ENCODE data around the gene RAB40B.

The RAB40B gene

DNA sequence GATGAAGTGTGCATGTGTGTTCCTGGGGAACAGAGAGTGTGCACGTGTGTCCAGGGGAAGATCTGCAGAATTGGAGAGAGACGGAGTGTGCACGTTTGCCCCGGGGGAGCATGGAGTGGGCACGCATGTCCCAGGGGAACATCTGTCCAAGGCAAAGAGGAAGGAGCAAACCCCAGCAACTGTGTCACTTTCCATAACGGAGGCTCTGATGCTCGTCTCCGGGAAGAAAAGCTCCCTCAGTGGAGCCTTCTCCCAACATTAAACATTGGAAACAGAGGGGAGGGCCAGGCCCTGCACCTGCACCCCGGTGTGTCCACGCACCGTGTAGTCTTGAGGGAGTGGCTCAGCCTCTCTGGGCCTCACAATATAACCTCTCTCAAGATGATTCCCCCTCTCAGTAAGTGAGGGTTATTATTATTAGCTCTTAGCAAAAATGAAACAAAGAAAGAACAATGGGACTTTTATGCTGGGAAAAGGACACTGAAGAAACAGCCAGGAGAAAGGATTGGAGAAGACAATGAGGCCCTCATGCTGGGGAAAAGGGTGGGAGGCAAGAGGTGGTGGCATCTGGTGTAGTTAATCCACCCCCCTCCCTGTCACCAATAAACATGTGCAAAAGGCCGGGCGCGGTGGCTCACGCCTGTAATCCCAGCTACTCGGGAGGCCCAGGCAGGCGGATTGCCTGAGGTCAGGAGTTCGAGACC, 7.6 kb downstream of the RAB40B start:
- Histone ChIP-seq H3K27ac (ENCODE audit: insufficient read depth in 1 of 2, low read depth in 1 of 2, low read length in 2 of 2, poor library complexity in 1 of 2, severe bottlenecking in 2 of 2) (no peak overlapping the region), H3K27me3 (replicated peaks in 2 of 5; ENCODE audit: control insufficient read depth in 4 of 5, insufficient read depth in 5 of 5, low read length in 4 of 5) (no peaks in the 10 kb centered on the region), H3K4me3 (ENCODE audit: control insufficient read depth in 1 of 7, extremely low read depth in 1 of 7, insufficient read depth in 4 of 7, low read depth in 2 of 7, low read length in 6 of 7) (no peak overlapping the region), H3K4me1 (ENCODE audit: control extremely low read depth in 1 of 4, control insufficient read depth in 4 of 4, insufficient read depth in 4 of 4, low read length in 3 of 4) (no peaks in the 10 kb centered on the region), H3K9me3 (ENCODE audit: control extremely low read depth in 1 of 5, control insufficient read depth in 4 of 5, insufficient read depth in 2 of 5, low read depth in 1 of 5, low read length in 4 of 5) (peaks cover 0 to 14% (median 6%) of the 10 kb centered on the region in 5 experiments), H3K36me3 (ENCODE audit: control insufficient read depth in 4 of 4, insufficient read depth in 4 of 4, low read length in 3 of 4) (peaks cover 0 to 9% (median 0%) of the 10 kb centered on the region in 4 experiments)
- POLR2A ChIA-PET, result no interaction called here
- CTCF ChIA-PET, result no interaction called here
- no peak for DNase-seq
- 88% methylated on average over 12 of the region's 18 CpGs for WGBS (ENCODE audit: insufficient coverage)

DNA sequence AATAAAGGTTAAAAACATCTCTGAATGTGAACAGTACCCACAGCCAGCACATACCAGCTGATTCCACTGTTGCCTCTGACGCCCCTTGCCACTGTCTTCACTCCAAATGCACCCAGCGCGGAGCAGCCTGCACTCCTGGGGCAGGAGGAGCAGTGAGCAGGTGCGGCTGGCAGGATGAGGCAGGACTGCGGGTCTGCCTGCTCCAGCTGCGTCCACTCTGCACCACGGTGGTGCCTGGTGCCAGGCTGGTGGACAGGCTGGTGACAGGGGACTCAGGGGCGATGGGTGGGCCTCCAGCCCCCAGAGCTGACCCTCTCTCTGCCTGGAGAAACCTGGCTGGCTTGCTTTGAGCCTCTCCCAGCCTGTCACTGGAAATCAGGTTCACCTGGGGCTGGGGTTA, 9.4 kb downstream of the RAB40B start:
- H3K4me1 ChIP-seq (ENCODE audit: control extremely low read depth in 1 of 4, control insufficient read depth in 4 of 4, insufficient read depth in 4 of 4, low read length in 3 of 4), result no peaks in the 10 kb centered on the region
- 91% methylated on average over 8 of the region's 8 CpGs for WGBS (ENCODE audit: insufficient coverage)
- no peaks in the 10 kb centered on the region for H3K27me3 ChIP-seq (replicated peaks in 2 of 5; ENCODE audit: control insufficient read depth in 4 of 5, insufficient read depth in 5 of 5, low read length in 4 of 5)
- POLR2A ChIA-PET, result interaction anchor here (0.6 kb wide), 1 partner anchor 111 kb away, joined by 3 read pairs; no protein-coding TSS in a partner anchor
- no peak for DNase-seq
- CTCF ChIA-PET, result interaction anchor here (0.8 to 1.2 kb wide), 2 partner anchors 21 to 132 kb away, joined by 3 to 6 read pairs; no protein-coding TSS in a partner anchor
- H3K36me3 ChIP-seq (ENCODE audit: control insufficient read depth in 4 of 4, insufficient read depth in 4 of 4, low read length in 3 of 4), result peaks cover 0 to 9% (median 0%) of the 10 kb centered on the region in 4 experiments
- no peak overlapping the region for H3K27ac ChIP-seq (ENCODE audit: insufficient read depth in 1 of 2, low read depth in 1 of 2, low read length in 2 of 2, poor library complexity in 1 of 2, severe bottlenecking in 2 of 2)
- H3K9me3 ChIP-seq (ENCODE audit: control extremely low read depth in 1 of 5, control insufficient read depth in 4 of 5, insufficient read depth in 2 of 5, low read depth in 1 of 5, low read length in 4 of 5), result peaks cover 0 to 3% (median 0%) of the 10 kb centered on the region in 5 experiments
- H3K4me3 ChIP-seq (ENCODE audit: control insufficient read depth in 1 of 7, extremely low read depth in 1 of 7, insufficient read depth in 4 of 7, low read depth in 2 of 7, low read length in 6 of 7), result no peak overlapping the region

DNA sequence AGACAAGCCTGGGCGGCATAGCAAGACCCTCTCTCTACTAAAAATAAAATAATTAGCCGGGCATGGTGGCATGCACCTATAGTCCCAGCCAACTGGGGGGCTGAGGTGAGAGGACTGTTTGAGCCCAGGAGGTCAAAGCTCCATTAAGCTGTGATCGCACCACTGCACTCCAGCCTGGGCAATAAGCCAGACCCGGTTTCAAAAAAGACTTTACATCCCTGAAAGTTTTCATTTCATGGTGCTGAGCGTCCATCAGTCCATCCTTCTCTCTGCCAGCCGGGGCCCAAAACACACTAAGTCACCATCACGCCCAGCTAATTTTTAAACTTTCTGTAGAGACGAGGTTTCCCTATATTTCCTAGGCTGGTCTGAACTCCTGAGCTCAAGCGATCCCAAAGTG, 10.6 kb downstream of the RAB40B start:
- Histone ChIP-seq H3K4me1 (ENCODE audit: control extremely low read depth in 1 of 4, control insufficient read depth in 4 of 4, insufficient read depth in 4 of 4, low read length in 3 of 4) (no peaks in the 10 kb centered on the region), H3K4me3 (ENCODE audit: control insufficient read depth in 1 of 7, extremely low read depth in 1 of 7, insufficient read depth in 4 of 7, low read depth in 2 of 7, low read length in 6 of 7) (no peak overlapping the region), H3K36me3 (ENCODE audit: control insufficient read depth in 4 of 4, insufficient read depth in 4 of 4, low read length in 3 of 4) (peaks cover 0 to 9% (median 0%) of the 10 kb centered on the region in 4 experiments), H3K27me3 (replicated peaks in 2 of 5; ENCODE audit: control insufficient read depth in 4 of 5, insufficient read depth in 5 of 5, low read length in 4 of 5) (no peaks in the 10 kb centered on the region), H3K27ac (ENCODE audit: insufficient read depth in 1 of 2, low read depth in 1 of 2, low read length in 2 of 2, poor library complexity in 1 of 2, severe bottlenecking in 2 of 2) (no peak overlapping the region), H3K9me3 (ENCODE audit: control extremely low read depth in 1 of 5, control insufficient read depth in 4 of 5, insufficient read depth in 2 of 5, low read depth in 1 of 5, low read length in 4 of 5) (no peaks in the 10 kb centered on the region)
- ChIA-PET POLR2A (interaction anchor here (0.8 kb wide), 1 partner anchor 253 kb away, joined by 4 read pairs; no protein-coding TSS in a partner anchor), CTCF (interaction anchor here (1.6 kb wide), 1 partner anchor 10 kb away, joined by 7 read pairs; no protein-coding TSS in a partner anchor)
- WGBS (ENCODE audit: insufficient coverage), result 98% methylated on average over 6 of the region's 9 CpGs
- DNase-seq, result no peak

DNA sequence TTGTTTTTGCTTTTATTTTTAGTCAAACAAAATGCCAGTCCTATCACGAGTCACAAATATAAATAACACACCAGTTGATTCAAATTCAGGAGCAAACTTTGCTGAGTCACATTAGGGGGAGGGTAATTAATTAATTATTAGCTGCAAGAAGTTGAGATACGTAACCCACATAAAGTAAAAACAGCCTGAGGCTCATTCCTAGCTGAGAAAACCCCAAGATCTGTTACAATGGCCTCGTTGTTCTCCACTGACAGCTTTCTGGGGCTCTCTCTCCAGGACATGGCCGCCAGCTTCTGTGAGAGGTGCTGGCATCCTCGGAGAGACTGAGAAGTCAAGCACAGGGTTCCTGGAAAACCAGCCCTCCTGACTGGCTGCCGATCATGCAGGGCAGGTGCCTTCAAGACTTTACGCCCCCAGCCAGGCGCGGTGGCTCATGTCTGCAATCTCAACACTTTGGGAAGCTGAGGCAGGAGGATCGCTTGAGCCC, 11.1 kb downstream of the RAB40B start:
- ChIA-PET POLR2A (no interaction called here), CTCF (interaction anchor here (1.0 to 1.6 kb wide), 2 partner anchors 10 to 19 kb away, joined by 3 to 7 read pairs; no protein-coding TSS in a partner anchor)
- H3K4me3 ChIP-seq (ENCODE audit: control insufficient read depth in 1 of 7, extremely low read depth in 1 of 7, insufficient read depth in 4 of 7, low read depth in 2 of 7, low read length in 6 of 7), result no peak overlapping the region
- WGBS (ENCODE audit: insufficient coverage), result 95% methylated on average over 9 of the region's 10 CpGs
- no peaks in the 10 kb centered on the region for H3K4me1 ChIP-seq (ENCODE audit: control extremely low read depth in 1 of 4, control insufficient read depth in 4 of 4, insufficient read depth in 4 of 4, low read length in 3 of 4)
- no peak overlapping the region for H3K27ac ChIP-seq (ENCODE audit: insufficient read depth in 1 of 2, low read depth in 1 of 2, low read length in 2 of 2, poor library complexity in 1 of 2, severe bottlenecking in 2 of 2)
- H3K9me3 ChIP-seq (ENCODE audit: control extremely low read depth in 1 of 5, control insufficient read depth in 4 of 5, insufficient read depth in 2 of 5, low read depth in 1 of 5, low read length in 4 of 5), result peaks cover 0 to 1% (median 0%) of the 10 kb centered on the region in 5 experiments
- peaks cover 0 to 9% (median 0%) of the 10 kb centered on the region in 4 experiments for H3K36me3 ChIP-seq (ENCODE audit: control insufficient read depth in 4 of 4, insufficient read depth in 4 of 4, low read length in 3 of 4)
- H3K27me3 ChIP-seq (replicated peaks in 2 of 5; ENCODE audit: control insufficient read depth in 4 of 5, insufficient read depth in 5 of 5, low read length in 4 of 5), result no peaks in the 10 kb centered on the region
- no peak for DNase-seq

DNA sequence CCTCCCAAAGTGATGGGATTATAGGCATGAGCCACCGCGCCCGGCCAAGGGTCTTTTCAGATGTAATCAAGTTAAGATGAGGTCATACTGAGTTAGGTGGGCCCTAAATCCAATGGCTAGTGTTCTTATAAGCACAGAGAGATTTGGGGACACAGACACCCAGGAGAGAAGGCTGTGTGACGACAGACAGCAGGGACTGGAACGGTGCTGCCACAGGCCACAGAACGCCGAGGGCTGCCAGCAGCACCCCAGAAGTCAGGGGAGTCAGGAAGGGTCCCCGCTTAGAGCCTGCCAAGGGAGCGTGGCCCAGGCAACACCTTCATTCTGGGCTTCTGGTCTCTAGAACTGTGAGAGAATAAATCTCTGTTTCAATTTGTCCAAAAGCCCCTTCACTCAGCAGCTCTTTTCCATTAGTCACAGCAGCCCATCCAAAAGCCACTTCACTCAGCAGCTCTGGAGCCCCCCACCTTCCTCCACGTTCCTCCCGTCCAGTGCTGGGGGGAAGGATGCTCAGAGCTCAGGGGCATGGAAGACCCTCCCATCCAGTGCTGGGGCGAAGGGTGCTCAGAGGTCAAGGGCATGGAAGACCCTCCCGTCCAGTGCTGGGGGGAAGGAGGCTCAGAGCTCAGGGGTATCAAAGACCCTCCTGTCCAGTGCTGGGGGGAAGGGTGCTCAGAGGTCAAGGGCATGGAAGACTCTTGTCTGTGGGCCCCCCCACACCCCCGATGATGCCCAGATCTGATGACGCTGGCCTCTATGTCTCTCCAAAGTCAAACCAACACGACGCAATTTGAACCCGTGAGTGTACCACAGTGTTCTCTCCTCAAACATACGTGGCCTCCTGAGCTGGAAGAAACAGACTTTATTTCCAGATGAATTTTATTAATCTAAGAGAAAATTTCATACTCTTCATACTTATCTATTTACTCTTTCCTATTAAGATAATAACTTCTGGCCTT, 11.9 kb downstream of the RAB40B start:
- Histone ChIP-seq H3K4me1 (ENCODE audit: control extremely low read depth in 1 of 4, control insufficient read depth in 4 of 4, insufficient read depth in 4 of 4, low read length in 3 of 4) (no peaks in the 10 kb centered on the region), H3K36me3 (ENCODE audit: control insufficient read depth in 4 of 4, insufficient read depth in 4 of 4, low read length in 3 of 4) (peaks cover 0 to 6% (median 0%) of the 10 kb centered on the region in 4 experiments), H3K27ac (ENCODE audit: insufficient read depth in 1 of 2, low read depth in 1 of 2, low read length in 2 of 2, poor library complexity in 1 of 2, severe bottlenecking in 2 of 2) (no peak overlapping the region), H3K27me3 (replicated peaks in 2 of 5; ENCODE audit: control insufficient read depth in 4 of 5, insufficient read depth in 5 of 5, low read length in 4 of 5) (no peaks in the 10 kb centered on the region), H3K4me3 (ENCODE audit: control insufficient read depth in 1 of 7, extremely low read depth in 1 of 7, insufficient read depth in 4 of 7, low read depth in 2 of 7, low read length in 6 of 7) (no peak overlapping the region), H3K9me3 (ENCODE audit: control extremely low read depth in 1 of 5, control insufficient read depth in 4 of 5, insufficient read depth in 2 of 5, low read depth in 1 of 5, low read length in 4 of 5) (peaks cover 0 to 5% (median 3%) of the 10 kb centered on the region in 5 experiments)
- ChIA-PET CTCF (interaction anchor here (0.6 to 1.6 kb wide), 3 partner anchors 9 to 518 kb away, joined by 3 to 7 read pairs (median 3); no protein-coding TSS in a partner anchor), POLR2A (no interaction called here)
- 97% methylated on average over 13 of the region's 19 CpGs for WGBS (ENCODE audit: insufficient coverage)
- DNase-seq, result no peak

DNA sequence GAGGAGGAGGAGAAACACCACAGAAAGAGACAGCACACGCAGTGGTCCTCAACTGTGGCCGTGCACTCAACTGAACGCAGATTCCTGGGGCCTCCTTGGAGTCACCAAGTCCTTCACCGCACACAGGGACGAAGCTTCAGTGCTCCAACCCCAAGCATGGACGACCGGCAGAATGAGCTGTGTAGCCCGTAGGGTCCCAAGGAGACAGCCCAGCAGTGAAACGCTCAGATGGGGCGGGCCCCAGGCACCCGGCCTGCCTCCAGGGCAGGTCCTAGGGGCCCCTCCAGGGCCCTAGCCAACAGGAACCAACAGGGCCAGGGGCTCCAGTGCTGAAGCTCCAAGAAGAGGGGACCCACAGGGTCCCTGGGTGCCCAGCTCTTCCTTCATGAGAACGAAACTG, 13.2 kb downstream of the RAB40B start:
- ChIA-PET POLR2A (no interaction called here), CTCF (interaction anchor here (0.9 kb wide), 1 partner anchor 43 kb away, joined by 3 read pairs; no protein-coding TSS in a partner anchor)
- no peaks in the 10 kb centered on the region for H3K36me3 ChIP-seq (ENCODE audit: control insufficient read depth in 4 of 4, insufficient read depth in 4 of 4, low read length in 3 of 4)
- H3K27ac ChIP-seq (ENCODE audit: insufficient read depth in 1 of 2, low read depth in 1 of 2, low read length in 2 of 2, poor library complexity in 1 of 2, severe bottlenecking in 2 of 2), result no peak overlapping the region
- DNase-seq, result no peak
- no peaks in the 10 kb centered on the region for H3K4me1 ChIP-seq (ENCODE audit: control extremely low read depth in 1 of 4, control insufficient read depth in 4 of 4, insufficient read depth in 4 of 4, low read length in 3 of 4)
- WGBS (ENCODE audit: insufficient coverage), result 98% methylated on average over 10 of the region's 12 CpGs
- H3K4me3 ChIP-seq (ENCODE audit: control insufficient read depth in 1 of 7, extremely low read depth in 1 of 7, insufficient read depth in 4 of 7, low read depth in 2 of 7, low read length in 6 of 7), result no peak overlapping the region
- H3K27me3 ChIP-seq (replicated peaks in 2 of 5; ENCODE audit: control insufficient read depth in 4 of 5, insufficient read depth in 5 of 5, low read length in 4 of 5), result no peaks in the 10 kb centered on the region
- H3K9me3 ChIP-seq (ENCODE audit: control extremely low read depth in 1 of 5, control insufficient read depth in 4 of 5, insufficient read depth in 2 of 5, low read depth in 1 of 5, low read length in 4 of 5), result peaks cover 0 to 9% (median 6%) of the 10 kb centered on the region in 5 experiments
